ENCODE measurements around the gene SLC7A14.

The SLC7A14 gene

DNA sequence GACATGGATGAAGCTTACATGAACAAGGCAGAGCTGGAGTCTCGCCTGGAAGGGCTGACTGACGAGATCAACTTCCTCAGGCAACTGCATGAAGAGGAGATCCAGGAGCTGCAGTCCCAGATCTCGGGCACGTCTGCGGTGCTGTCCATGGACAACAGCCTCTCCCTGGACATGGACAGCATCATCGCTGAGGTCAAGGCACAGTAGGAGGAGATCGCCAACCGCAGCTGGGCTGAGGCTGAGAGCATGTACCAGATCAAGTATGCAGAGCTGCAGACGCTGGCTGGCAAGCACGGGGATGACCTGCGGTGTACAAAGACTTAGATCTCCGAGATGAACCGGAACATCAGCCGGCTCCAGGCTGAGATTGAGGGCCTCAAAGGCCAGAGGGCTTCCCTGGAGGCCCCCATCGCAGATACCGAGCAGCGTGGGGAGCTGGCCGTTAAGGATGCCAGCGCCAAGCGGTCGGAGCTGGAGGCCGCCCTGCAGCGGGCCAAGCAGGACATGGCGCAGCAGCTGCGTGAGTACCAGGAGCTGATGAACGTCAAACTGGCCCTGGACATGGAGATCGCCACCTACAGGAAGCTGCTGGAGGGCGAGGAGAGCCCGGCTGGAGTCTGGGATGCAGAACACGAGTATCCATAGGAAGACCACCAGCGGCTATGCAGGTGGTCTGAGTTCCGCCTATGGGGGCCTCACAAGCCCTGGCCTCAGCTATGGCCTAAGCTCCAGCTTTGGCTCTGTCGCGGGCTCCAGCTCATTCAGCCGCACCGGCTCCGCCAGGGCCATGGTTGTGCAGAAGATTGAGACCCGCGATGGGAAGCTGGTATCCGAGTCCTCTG is 89.6 kb downstream of the SLC7A14 start:
- DNase-seq = no peak

DNA sequence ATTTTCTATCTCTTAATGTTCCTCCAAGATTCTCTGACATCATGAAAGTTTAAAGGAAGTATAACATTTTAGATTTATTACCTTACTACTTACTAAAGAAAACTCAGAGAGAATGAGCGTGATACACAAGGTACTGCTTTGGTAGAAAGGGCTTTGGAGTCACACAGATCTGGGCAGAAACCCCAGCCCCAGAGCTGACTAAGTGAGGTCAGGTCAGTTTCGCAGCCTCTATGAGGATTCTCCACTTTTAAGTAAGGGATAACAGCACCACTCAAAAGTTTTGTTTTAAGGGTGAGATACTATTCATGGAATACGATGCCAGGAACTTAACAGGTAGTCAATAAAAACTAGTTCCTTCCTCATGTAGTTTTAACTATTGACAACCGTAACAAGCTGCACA is 91.1 kb downstream of the SLC7A14 start:
- no peak for DNase-seq

DNA sequence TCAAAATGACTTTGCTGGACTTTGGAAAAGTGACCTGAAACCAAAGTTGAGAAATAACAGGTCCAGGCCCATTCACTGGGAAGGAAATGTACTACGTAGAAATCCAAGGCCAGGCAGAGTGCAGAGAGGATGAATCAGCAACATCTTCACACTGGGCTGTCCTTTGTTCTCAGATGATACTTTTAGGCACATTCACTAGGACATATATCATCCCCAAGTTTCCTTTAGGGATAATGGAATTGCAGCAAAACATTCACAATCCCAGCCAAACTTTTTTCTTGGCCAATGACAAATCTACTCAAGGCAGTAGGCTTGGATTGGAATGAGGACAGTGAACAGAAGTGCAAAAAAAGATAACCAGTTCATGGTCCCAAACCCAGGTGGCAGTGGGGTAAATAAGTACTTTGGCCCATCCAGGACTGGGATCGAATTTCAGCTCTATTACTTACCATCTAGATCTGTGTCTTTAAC is 92.1 kb downstream of the SLC7A14 start:
- DNase-seq = peak in 1 of 14 donors; percentile 27

DNA sequence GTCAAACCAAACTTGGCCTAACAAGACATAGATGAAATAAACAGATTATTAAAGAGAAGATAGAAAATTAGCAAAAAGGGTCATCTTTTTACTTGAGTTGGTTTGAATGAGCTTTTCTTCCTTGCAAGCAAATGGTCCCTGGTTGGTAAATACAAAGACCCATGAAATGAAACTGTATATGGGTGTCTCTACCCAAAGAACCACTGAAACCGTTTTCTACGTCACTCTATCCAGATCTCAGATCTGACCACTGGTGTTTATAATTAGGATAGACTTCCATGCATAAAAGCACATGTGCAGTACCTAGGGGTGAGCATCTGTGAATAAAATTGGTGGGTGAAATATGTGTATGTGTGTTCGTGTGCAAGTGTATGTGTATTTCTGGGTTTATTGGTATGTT is 94.0 kb downstream of the SLC7A14 start:
- no peak for DNase-seq

DNA sequence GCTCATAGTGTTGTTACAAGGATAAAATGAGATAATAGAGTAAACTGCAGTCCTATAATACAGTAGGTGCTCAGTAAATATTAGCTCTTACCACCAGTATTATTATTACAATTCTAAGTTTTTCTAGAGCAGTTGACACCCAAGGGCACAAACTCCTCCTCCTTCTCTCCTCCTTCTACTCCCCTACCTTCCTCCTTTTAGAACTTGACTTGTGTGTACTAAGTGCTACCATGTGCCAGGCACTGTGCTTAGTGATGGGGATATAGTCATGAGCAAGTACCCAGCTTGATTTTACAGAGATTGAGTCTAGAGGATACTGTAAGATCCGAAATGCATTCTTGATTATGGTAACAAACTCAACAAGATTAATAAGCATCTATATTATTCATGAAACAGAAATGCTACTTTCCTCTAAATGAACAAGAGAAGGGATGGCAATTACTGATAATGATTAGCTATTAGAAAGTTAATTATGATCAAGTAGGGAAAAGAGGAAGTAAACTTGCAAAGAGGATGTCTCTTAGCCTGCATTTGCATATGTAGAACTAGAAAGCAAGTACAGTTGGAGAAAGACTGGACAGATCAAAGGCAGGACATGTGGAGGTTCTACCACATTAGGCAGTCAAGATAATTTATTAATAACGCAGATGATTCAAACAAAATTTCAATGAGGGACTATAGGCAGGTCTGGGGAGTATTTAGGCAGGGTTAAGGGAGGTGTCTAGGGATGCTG is 94.9 kb downstream of the SLC7A14 start:
- no peak for DNase-seq

DNA sequence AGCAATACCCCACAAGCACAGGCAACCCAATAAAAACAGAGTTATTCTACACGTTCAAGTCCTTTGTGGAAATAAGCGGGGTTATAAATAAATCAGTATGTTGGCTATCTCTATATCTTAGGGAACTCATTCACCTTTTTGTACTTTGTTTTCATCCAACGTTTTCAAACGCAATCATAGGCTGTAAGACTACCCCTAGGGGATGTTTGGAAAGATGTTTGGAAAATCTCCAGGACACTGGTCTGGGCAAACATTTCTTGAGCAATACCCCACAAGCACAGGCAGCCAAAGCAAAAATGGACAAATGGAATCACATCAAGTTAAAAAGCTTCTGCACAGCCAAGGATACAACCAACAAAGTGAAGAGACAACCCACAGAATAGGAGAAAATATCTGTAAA is 97.1 kb downstream of the SLC7A14 start:
- no peak for DNase-seq

DNA sequence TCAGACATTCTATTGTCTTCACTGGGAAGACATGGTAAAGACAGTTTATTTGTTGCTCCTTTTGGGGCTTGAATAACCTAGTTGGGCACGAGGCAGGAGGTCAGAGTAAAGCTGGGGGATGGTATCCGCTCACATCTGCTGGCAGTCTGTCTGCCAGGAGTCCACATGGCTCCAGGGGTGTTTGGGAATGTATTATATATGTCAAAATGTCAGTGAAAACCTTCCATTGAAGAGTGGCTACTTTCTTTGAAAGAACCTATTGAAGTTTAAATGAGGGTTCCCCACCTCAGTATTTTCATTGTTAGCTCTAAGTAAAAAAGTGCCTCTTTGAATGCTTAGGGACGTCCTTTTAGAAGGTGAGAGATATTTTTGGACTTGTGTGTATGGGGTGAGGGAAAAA is 98.8 kb downstream of the SLC7A14 start:
- DNase-seq = no peak

DNA sequence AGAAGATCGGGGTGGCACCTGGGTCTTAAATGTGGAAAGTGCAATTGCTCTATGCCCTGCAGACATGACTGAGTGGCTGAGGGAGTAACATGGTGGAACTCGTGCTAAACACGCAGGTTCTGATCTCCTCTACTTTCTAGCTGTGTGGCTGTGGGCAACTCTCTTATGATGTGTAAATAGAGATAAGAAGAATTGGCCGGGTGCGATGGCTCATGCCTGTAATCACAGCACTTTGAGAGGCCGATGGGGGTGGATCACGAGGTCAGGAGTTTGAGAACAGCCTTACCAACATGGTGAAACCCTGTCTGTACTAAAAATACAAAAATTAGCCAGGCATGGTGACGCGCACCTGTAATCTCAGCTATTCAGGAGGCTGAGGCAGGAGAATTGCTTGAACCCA is 99.5 kb downstream of the SLC7A14 start:
- no peak for DNase-seq

DNA sequence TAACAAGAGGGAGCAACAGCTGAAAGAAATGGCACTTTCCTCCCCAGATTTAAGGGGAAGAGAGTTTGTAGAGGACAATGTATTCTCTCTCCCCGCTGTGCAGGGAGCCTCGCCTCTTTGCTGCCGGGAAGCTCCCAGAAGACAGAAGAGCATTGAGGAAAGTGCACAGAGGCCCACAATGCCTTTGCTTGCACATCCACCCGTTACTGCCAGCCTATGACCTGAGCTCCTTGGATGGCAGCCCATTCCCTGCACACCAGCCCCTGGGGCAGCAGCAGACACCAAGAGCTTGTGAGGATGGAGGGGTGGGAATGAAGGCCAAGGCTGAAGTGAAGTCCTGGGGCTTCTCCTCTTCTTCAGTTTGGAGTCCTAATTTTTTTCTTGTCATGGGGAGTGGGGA is 100.2 kb downstream of the SLC7A14 start:
- DNase-seq = peak in 11 of 14 donors; percentile 4 to 90 (median 69)

DNA sequence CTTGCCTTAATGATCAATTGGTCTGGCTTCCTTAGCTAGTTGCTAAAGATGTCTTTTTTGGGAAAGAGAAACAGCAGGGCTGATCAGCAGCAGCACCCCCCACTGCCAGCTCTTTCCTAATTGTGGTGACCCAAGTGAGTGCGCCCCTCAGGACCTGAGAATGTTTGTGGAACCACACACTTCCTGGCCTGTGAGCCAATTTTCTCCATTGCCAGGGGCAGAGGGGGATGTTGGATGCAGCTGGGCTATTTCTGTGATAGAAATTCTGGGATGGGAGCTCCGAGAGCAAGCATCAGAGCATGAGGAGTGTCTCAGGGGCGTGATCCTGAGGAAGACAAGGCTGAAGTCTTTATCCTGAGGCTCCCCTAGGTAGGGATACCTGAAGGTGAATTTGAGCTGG is 100.6 kb downstream of the SLC7A14 start:
- peak in 1 of 14 donors; percentile 69 for DNase-seq

DNA sequence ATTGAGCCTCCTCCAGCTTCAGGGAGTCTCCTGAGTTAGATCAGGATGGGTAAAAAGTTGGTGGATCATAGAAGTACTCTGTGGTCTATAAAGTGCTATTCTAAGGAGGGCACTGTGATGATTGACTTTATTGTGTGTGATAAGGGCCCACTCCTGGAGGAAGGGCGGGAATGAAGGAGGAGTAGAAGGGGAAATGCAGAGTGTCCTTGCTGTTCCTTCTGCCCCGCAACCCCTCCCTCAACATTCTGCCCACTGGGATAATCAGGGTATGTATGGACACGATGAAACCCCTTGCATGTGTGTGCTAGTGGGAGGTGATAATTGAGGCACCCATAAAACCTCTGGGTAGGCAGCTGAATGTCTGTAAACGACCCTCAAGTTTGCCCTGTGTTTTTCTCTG is 101.0 kb downstream of the SLC7A14 start:
- DNase-seq = no peak

DNA sequence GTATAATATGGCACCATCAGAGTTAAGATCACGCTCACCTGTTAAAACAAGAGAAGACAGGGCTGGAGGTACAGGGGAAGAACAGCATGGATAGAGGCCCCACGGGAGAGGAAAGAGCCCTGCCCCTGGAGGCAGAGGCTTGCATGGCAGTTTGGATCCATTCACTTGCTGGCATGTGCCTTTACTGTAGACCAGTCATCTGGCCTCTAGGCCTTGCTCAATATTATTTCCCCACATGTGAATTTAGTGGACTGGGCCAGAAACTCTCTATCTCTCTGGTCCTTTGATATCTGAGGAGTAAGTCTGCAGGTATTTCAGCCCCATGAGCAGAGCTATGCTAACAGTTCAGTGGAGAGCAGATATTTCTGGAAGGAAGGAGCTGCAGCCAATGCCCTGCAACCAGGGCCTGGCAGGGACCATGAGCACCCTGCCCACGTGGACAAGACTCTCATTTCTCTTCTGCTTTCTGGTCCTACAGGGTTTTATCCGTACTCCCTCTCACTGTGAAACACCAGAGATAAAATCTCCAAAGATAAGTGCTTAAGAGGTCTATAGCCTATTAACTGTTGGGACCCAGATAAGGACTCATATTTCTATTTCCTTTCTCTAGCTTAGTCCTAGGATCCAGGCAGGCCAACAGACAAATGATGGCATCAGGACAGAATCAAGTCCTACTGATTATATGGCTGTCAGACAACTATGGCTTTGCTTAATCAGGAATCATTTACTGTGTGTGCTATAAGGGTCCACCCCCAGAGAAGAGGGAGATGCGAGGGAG is 102.2 kb downstream of the SLC7A14 start:
- DNase-seq = no peak

DNA sequence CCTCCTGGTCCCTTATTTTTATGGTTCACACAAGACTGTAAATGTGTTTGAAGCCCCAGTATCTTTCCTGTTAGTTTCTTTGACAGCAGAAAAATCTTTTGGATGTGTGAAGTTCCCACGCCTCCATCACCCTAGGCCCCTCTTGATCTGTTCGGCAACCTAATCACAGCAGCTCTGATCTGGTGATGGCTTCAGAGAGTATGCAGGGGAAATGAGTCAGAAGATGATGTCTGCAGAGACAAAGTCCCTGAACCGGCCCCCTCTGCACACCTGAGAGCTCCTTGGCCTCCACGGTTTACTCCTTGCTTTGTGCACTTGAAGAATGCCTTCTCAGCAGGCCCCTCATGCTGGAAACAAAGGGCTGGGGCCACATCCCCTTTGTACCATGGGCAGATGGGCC is 103.7 kb downstream of the SLC7A14 start:
- no peak for DNase-seq

DNA sequence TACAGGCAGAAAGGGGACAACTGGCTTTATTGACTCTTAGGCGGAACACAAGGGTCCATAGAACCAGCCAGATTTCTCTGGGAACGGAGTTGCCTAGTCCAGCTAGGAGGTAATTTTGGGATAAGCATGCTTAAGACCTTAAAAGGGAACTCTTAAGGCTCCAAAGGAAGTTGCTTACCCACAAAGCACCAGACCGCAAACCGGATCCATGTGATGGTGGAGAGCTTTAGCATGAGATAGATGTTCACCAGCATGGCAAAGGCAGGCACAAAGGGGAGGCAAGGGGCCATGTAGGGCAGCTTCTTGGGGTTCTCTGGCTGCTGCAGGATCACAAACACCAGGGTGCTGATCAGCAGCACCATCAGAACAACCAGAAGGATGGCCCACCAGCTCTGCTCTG is 105.8 kb downstream of the SLC7A14 start:
- no peak for DNase-seq

DNA sequence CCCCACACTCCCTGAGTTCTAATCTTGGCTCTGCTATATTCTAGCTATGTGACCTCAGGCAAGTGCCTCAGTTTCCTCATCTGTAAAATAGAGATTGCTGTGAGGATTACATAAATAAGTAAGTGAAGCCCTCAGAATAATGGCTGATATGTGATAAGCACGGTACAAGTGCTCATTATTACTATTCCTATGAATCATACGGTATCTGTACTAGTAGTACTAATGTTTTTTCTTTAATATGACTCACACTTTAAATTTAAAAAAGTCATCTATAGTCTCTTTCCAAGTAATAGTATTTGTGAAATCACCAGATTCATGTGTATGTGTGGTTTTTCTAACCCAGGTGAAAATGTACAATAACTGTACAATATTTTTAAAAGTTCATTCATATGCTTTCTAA is 108.5 kb downstream of the SLC7A14 start:
- DNase-seq = no peak

DNA sequence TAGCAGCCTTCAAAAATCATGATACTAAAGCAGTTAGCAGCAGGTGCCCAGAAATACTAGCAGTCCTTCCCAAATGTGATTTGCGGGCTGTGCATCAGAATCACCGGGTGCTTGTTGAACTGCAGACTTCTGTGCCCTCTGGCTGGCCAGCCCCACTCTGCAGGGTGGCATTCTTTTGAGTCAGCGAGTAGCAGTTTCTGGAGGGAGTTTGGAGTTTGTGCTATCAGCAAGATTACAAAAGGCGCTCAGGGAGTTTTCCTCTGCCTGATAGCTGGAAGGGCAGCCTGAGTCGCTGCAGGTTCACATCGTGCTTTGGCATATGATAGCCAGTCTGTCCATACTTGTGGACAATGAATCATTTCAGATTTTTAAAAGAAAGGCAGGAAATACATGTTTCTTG is 109.6 kb downstream of the SLC7A14 start:
- DNase-seq = peak in 5 of 14 donors; percentile 9 to 45 (median 35)

DNA sequence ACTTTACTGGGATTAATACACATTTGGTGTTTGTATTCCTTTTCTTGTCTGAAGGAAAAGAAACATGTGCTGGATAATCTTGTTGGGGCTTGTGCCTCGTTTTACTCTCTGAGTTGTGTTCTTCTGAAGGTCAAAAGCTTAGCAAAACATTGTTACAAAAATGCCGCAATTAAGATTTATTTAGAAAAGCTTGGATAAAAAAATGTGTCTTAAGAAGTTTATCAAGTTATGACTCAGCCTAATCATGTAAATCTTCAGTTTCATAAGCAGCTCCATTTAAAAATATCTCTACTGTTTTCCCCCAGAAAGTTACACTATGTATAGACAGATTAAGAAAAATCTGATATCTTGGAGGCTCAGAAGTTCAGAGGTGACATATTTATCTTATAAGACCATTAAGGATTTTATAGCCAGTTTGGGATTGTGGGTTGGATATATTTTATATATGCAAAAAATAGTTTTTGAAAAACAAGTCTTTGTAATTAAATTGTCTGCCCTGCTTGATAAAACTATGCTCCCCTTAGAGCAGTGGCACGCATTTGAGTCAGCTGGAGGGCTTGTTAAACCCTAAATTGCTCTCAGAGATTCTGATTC is 110.7 kb downstream of the SLC7A14 start:
- DNase-seq = no peak

DNA sequence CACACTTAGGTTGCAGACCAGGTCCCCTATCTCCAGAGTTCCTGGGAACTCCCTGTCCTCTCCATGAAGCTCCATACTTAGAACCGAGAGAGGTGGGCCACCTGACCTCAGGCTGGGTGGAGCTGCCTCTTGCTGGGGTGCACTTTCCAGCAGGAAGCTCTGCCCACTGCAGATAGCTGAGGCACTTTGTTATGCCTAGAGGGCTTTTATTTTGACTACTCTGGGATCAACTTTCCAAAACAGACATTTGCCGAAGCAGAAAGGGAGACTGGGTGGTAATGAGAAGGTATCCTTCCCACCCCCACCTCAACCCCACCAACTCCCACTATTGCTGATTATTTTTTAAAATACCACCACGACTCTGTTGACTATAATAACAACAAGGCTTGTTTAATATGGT is 112.5 kb downstream of the SLC7A14 start:
- DNase-seq = no peak

DNA sequence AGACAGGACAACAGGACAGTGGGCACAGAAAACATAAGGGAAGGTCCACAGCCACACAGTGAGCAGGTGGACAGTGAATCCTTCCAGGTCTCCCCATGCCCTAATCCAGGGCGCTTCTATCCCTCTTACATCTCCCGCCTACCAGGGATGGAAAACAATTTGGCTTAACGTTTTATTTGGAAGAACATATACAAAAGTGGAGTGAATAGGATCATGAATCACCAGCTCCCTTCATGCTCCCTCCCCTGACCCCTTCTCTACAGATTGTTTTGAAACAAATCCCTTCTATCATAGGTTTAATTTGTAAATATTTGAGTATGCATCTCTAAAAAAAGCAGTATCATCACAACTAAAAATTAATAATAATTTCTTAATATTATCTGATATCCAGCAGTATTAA is 114.7 kb downstream of the SLC7A14 start:
- peak in 2 of 14 donors; percentile 35 to 63 for DNase-seq

DNA sequence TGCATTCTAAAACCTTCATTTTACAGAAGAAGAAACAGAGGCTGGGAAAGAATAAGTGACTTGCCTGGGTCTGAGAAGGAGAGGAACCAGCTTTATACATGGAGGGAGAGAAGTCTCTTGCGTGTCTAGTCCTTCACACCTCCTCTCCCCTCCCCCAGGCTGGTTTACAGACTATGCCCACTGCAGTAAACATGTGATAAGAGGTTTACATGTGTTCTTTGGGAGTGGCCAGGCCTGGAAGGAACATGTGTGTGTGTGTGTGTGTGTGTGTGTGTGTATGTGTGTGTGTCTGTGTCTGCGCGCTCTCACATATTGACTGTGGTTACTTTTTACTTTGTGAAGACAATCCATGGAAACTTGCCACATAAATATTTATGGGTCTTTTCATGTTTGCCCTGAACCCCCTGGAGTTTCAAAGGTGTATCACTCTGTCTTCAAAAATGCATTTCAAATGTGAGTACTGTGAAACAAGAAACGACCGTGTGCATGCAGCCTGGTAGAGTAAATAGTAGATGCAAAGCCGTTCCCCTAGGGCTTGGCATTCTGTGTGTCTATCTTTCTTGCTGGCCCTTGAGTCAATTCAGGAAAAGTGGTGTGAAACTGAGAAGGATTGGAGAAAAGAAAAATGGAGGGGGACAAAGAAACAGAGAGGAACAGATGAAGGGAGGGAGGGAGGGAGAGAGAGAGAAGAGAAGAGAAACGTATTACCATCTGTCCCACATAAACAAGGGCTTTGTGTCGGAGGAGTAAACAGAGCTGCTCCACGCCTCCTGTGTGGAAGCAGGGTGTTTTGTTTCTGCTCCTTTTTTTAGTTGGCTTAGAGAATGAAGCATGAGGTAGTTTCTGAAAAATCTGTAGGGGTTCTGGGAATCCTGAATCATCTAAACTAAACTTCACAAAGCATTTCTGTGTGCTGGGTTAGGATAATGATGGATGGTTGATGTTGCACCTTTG is 115.5 kb downstream of the SLC7A14 start:
- DNase-seq = peak in 7 of 14 donors; percentile 23 to 82 (median 38)

Measured in C1 segment of cervical spinal cord (tissue), 14 donors.